Measurements from ENCODE around the gene APOL1. TPM values are rescaled to one million over a fixed set of nuclear protein-coding genes. Genes with fewer than 3 reads are reported as not detected.
"Not testable (repeated sequence)": the region's sequence is repeated elsewhere in the genome, so short reads cannot be mapped to it uniquely, and the experiment has no call there.

Gene APOL1
- total RNA-seq, 6 experiments from 2014 or later, result 85.1 to 299 (median 119) TPM

DNA sequence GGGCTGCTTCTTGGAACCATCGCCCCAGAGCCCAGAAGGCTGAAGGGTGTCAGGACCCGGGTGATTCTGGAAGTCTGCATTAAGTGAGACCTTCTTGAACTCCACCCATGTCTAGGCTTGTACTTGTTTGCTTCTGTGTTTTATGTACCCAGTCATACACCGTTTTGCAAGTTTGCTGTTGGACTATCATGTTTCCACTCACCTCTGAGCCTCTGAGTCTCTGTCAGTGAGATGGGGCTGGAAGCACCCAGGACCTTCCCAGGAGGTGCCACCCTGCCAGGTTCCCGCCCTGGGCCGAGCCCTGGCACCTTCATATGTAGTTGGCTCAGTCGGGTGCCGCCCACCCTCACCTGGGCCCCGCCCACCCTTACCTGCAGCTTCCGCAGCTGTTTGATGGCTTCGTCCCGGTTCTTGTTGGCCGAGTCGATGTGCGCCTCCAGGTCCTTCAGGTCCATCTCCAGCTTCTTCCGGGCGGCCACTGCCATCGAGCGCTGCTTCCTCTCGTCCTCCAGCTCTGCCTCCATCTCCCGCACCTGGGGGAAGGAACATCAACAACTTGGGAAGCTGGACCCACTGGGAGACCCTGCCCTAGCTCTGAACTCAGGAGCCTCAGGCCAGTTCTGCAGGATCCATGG lies 35.1 kb downstream of the APOL1 start:
- Histone ChIP-seq H3K4me3 (no peak overlapping the region), H3K27me3 (no peaks in the 10 kb centered on the region), H3K27ac (no peak overlapping the region), H3K9me3 (no peaks in the 10 kb centered on the region), H3K4me1 (peaks cover 0 to 16% (median 8%) of the 10 kb centered on the region in 4 donors), H3K36me3 (peaks cover 40 to 78% (median 58%) of the 10 kb centered on the region in 4 donors)
- DNase-seq, result peak in 1 of 3 donors; percentile 21
- no peak for ATAC-seq
- TF ChIP-seq POLR2A (IDR thresholded peaks at IDR 0.05) (no peak), CTCF (IDR thresholded peaks at IDR 0.05) (no peak)
- WGBS (ENCODE audit: insufficient coverage, low coverage, low lambda C conversion rate, missing lambda C conversion rate), result 79% methylated on average over 15 of the region's 20 CpGs
- intact Hi-C loops (cut with DNase I), result loop anchor here (5.0 to 10.0 kb wide), 3 partner anchors 53 to 141 kb away; partner anchors contain the start of gene APOL2 (in 2 of the 2)

DNA sequence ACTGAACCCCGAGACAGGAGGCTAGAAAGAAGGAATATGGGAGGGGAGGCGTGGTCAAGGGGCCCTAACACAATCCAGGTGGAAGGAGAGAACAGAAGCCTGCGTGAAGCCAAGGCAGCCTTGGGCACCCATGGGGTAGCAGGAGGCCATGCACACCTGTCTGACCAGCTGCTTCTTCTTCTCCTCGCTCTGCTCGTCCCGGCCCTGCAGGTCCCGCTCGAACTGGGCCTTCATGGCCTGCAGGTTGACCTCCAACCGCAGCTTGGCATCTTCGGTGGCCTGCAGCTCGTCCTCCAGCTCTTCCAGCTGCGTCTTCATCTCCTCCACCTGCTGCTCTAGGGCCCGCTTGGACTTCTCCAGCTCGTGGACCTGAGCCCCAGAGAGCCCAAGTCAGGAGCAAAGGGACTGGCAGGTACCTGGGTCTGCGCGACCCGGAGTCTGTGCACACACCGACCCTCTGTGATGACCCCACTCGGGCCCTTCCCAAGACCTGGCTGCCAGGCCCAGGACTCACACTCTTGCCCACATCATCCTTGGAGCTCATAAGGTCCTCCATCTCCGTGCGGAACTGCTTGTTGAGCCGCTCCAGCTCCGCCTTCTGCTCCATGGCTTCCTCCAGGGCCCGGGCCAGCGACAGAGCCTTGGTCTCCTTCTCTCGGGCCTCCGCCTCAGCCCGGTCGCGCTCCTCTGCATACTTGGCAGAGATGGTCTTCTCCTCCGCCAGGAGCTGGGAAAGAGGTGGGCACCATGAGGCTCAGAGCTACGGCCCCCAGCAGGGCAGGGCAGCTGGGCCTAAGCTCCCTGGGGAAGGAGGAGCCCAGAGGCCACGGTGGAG lies 35.9 kb downstream of the APOL1 start:
- DNase-seq (peak in 1 of 3 donors; percentile 18), ATAC-seq (no peak)
- H3K4me3 ChIP-seq, result no peak overlapping the region
- 91% methylated on average over 10 of the region's 33 CpGs for WGBS (ENCODE audit: insufficient coverage, low coverage, low lambda C conversion rate, missing lambda C conversion rate)
- no peaks in the 10 kb centered on the region for H3K27me3 ChIP-seq
- H3K36me3 ChIP-seq, result peaks cover 43 to 78% (median 60%) of the 10 kb centered on the region in 4 donors
- no peak overlapping the region for H3K27ac ChIP-seq
- intact Hi-C loops (cut with DNase I), result loop anchor here (5.0 to 10.0 kb wide), 3 partner anchors 54 to 141 kb away; partner anchors contain the start of gene APOL2 (in 2 of the 2)
- H3K4me1 ChIP-seq, result peaks cover 0 to 16% (median 8%) of the 10 kb centered on the region in 4 donors
- no peaks in the 10 kb centered on the region for H3K9me3 ChIP-seq
- TF ChIP-seq POLR2A (IDR thresholded peaks at IDR 0.05), result no peak
- no peak for TF ChIP-seq CTCF (IDR thresholded peaks at IDR 0.05)

DNA sequence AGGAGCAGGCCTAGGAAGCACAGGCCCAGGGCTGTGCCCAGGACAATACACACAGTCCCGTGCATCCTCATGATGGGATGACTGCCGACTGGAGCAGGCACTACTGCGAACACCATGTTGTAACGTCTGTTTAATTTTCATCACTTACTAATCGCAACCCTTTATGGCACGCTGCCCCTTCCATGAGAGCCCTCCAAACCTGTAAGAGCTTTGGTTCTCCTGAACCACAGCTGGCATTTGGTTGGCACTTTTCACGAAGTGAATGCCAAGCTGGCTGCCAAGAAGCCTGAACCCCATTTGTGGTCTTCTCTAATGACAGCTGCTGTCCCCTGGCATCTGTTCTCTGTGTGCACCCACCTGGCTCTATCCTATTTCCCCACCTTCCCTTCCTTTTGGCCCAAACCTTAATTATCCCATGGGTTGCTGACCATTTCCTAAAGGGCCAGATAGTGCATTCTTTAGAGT lies 36.5 kb downstream of the APOL1 start:
- Histone ChIP-seq H3K4me3 (no peak overlapping the region), H3K36me3 (peaks cover 46 to 78% (median 62%) of the 10 kb centered on the region in 4 donors), H3K27ac (no peak overlapping the region), H3K27me3 (no peaks in the 10 kb centered on the region), H3K9me3 (no peaks in the 10 kb centered on the region), H3K4me1 (peaks cover 0 to 16% (median 8%) of the 10 kb centered on the region in 4 donors)
- WGBS (ENCODE audit: insufficient coverage, low coverage, low lambda C conversion rate, missing lambda C conversion rate), result 49% methylated on average over 2 of the region's 7 CpGs
- DNase-seq, result no peak
- no peak for ATAC-seq
- TF ChIP-seq CTCF (IDR thresholded peaks at IDR 0.05) (no peak), POLR2A (IDR thresholded peaks at IDR 0.05) (no peak)
- intact Hi-C loops (cut with DNase I), result loop anchor here (5.0 to 10.0 kb wide), 3 partner anchors 55 to 142 kb away; partner anchors contain the start of gene APOL2 (in 2 of the 2)

DNA sequence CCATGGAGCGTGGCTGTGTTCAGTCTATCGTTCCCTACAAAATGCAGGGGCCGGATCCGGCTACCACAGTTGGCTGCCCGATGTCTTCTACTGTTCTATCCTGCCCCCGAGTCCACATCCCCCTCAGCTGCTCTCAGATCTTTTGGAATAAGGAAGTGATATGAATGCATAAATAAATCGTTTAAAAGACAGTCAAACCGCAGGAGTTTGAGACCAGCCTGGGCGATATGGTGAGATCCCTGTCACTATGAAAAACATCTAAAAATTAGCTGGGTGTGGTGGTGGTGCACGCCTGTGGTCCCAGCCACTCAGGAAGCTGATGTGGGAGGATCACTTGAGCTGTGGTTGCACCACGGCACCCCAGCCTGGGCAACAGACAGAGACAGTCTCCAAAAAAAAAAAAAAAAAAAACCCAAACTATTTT lies 37.0 kb downstream of the APOL1 start:
- H3K27ac ChIP-seq, H3K27me3 ChIP-seq, ATAC-seq, H3K9me3 ChIP-seq, H3K4me3 ChIP-seq: not testable (repeated sequence)
- Histone ChIP-seq H3K36me3 (peaks cover 47 to 78% (median 62%) of the 10 kb centered on the region in 4 donors), H3K4me1 (peaks cover 0 to 15% (median 7%) of the 10 kb centered on the region in 4 donors)
- 78% methylated on average over 11 of the region's 11 CpGs for WGBS (ENCODE audit: insufficient coverage, low coverage, low lambda C conversion rate, missing lambda C conversion rate)
- DNase-seq, result peak in 1 of 3 donors; percentile 5
- intact Hi-C loops (cut with DNase I), result loop anchor here (5.0 to 10.0 kb wide), 3 partner anchors 55 to 143 kb away; partner anchors contain the start of gene APOL2 (in 2 of the 2)

DNA sequence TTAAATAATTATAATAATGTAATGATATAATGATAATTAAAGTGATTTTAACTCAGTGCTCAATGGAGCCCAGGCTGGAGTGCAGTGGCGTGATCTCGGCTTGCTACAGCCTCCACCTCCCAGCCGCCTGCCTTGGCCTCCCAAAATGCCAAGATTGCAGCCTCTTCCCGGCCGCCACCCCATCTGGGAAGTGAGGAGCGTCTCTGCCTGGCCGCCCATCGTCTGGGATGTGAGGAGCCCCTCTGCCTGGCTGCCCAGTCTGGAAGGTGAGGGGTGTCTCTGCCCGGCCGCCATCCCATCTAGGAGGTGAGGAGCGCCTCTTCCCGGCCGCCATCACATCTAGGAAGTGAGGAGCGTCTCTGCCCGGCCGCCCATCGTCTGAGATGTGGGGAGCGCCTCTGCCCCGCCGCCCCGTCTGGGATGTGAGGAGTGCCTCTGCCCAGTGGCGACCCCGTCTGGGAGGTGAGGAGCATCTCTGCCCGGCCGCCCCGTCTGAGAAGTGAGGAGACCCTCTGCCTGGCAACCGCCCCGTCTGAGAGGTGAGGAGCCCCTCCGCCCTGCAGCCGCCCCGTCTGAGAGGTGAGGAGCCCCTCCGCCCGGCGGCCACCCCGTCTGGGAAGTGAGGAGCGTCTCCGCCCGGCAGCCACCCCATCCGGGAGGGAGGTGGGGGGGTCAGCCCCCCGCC lies 37.6 kb downstream of the APOL1 start:
- H3K4me3 ChIP-seq; intact Hi-C loops (cut with DNase I); H3K27ac ChIP-seq; H3K27me3 ChIP-seq; H3K4me1 ChIP-seq; H3K9me3 ChIP-seq; ATAC-seq: not testable (repeated sequence)
- WGBS (ENCODE audit: insufficient coverage, low coverage, low lambda C conversion rate, missing lambda C conversion rate), result 93% methylated on average over 3 of the region's 40 CpGs
- DNase-seq, result peak in 2 of 3 donors; percentile 7 to 11
- H3K36me3 ChIP-seq, result peaks cover 47 to 78% (median 62%) of the 10 kb centered on the region in 4 donors

Measured in right lobe of liver (tissue), 6 donors.